GM19238 (cell line): ENCODE data around the gene MYOM1.
"Not testable (repeated sequence)": the region's sequence is repeated elsewhere in the genome, so short reads cannot be mapped to it uniquely, and the experiment has no call there.

Experiments
- DNase-seq: peaks from one replicate; pipeline ENCODE4 v3.0.0; 2011; ENCODE audit warnings: low spot score; ENCODE audit not compliant: insufficient read length

The MYOM1 gene

GRCh38 chr18:3092727-3093126, 127.0 kb downstream of the MYOM1 start:
- no peak for DNase-seq

- DNase-seq, result no peak
These were observed 130.2 kb downstream of the MYOM1 start for GRCh38 chr18:3089579-3089978.

- DNase-seq, result no peak
These were observed 131.3 kb downstream of the MYOM1 start for GRCh38 chr18:3088449-3088848.

- DNase-seq, result no peak
These were observed 132.9 kb downstream of the MYOM1 start for GRCh38 chr18:3086871-3087270.

- no peak for DNase-seq
These were observed 134.2 kb downstream of the MYOM1 start for GRCh38 chr18:3085612-3086011.

GRCh38 chr18:3084206-3084605, 135.6 kb downstream of the MYOM1 start:
- no peak for DNase-seq

GRCh38 chr18:3083766-3084165, 136.0 kb downstream of the MYOM1 start:
- DNase-seq, result no peak

- DNase-seq, result no peak
These were observed 138.2 kb downstream of the MYOM1 start for GRCh38 chr18:3081584-3081991.

GRCh38 chr18:3079653-3080052, 140.1 kb downstream of the MYOM1 start:
- no peak for DNase-seq

- DNase-seq, result no peak
These were observed 144.3 kb downstream of the MYOM1 start for GRCh38 chr18:3075491-3075890.

- no peak for DNase-seq
These were observed 145.7 kb downstream of the MYOM1 start for GRCh38 chr18:3074087-3074486.

GRCh38 chr18:3073353-3073752, 146.4 kb downstream of the MYOM1 start:
- DNase-seq, result not testable (repeated sequence)

GRCh38 chr18:3071676-3072075, 148.1 kb downstream of the MYOM1 start:
- DNase-seq, result no peak

- DNase-seq, result no peak
These were observed 149.9 kb downstream of the MYOM1 start for GRCh38 chr18:3069671-3070433.

GRCh38 chr18:3067722-3068121, 152.0 kb downstream of the MYOM1 start:
- no peak for DNase-seq

GRCh38 chr18:3067165-3067661, 152.6 kb downstream of the MYOM1 start:
- DNase-seq, result no peak

GRCh38 chr18:3066341-3067110, 153.2 kb downstream of the MYOM1 start:
- DNase-seq, result no peak

GRCh38 chr18:3063766-3064165, 156.0 kb downstream of the MYOM1 start:
- not testable (repeated sequence) for DNase-seq

- no peak for DNase-seq
These were observed 156.7 kb downstream of the MYOM1 start for GRCh38 chr18:3062798-3063680.

- DNase-seq, result no peak
These were observed 158.0 kb downstream of the MYOM1 start for GRCh38 chr18:3061581-3062312.
